Measurements from ENCODE around the gene DLGAP4. TPM values are rescaled to one million over a fixed set of nuclear protein-coding genes. Genes with fewer than 3 reads are reported as not detected.

Gene DLGAP4
- polyA plus RNA-seq, 1 donor (not counting 4 experiments of a cell fraction or from before 2014, with no cell fraction given), result 9.6 TPM

DNA sequence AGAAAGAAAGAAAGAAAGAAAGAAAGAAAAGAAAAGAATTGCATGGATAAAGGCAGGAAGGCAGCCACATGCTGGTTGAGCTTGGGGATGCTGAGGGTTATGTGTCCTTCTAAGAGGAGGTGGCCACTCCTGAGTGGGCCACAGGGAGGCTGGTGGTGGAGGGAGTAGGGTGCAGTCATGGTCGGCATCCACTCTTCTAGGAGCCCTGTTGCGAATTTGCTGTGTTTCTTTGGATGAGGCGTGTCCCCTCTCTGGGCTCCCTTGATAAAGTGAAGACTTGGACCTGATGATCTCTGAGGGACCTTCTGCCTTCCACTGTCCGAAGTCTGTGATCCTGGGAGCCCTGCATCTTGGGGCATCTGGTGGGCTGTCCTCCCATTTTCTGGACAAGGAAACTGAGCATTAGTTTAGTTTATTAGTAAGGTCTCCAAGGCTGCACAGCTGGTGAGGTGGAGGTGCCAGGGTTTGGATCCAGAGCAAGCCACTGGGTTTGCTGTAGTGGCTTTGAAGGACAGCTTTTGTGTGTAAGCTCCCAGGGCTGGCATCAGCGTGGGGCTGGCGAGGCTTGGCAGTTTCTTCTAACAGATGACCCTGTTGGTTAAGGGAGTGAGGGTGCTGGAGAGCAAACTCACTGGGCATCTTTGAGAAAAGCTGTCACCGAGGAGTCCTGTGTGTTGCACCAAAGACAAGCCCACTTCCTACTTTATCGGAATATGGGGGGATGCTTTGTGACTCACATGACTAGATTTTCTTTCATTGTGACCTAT, 4.3 kb downstream of the DLGAP4 start:
- Histone ChIP-seq H3K4me1 (ENCODE audit: control insufficient read depth, extremely low read depth, insufficient read depth, low read length) (no peaks in the 10 kb centered on the region), H4K20me1 (ENCODE audit: control insufficient read depth, extremely low read depth, insufficient read depth, low read length) (no peaks in the 10 kb centered on the region), H3K79me2 (ENCODE audit: control insufficient read depth, insufficient read depth, low read length) (no peaks in the 10 kb centered on the region), H3K9me3 (ENCODE audit: control insufficient read depth, low read depth, low read length) (no peaks in the 10 kb centered on the region), H3K9ac (ENCODE audit: control insufficient read depth, extremely low read depth, insufficient read depth, low read length) (no peak overlapping the region), H3K27me3 (ENCODE audit: control insufficient read depth, extremely low read depth, insufficient read depth, low read length) (peaks cover 67% of the 10 kb centered on the region), H2AFZ (ENCODE audit: control insufficient read depth, low read length) (no peak overlapping the region), H3K4me2 (ENCODE audit: control insufficient read depth, extremely low read depth, insufficient read depth, low read depth, low read length) (no peak overlapping the region), H3K4me3 (ENCODE audit: control insufficient read depth in 2 of 3, extremely low read depth in 1 of 3, insufficient read depth in 2 of 3, low read depth in 1 of 3, low read length in 3 of 3) (no peak overlapping the region), H3K36me3 (ENCODE audit: control insufficient read depth in 2 of 2, extremely low read depth in 1 of 2, insufficient read depth in 2 of 2, low read length in 2 of 2) (no peaks in the 10 kb centered on the region), H3K27ac (ENCODE audit: control insufficient read depth, insufficient read depth, low read length) (no peak overlapping the region), H3K9me1 (ENCODE audit: control insufficient read depth, extremely low read depth, insufficient read depth, low read length) (no peaks in the 10 kb centered on the region)
- no peak for TF ChIP-seq EZH2 (IDR thresholded peaks at IDR 0.05; ENCODE audit: low read length)
- TF ChIP-seq CTCF (optimal IDR thresholded peaks at IDR 0.05 in 1 of 3, IDR thresholded peaks at IDR 0.05 in 1 of 3, conservative IDR thresholded peaks at IDR 0.05 in 1 of 3; ENCODE audit: extremely low read depth in 1 of 3, insufficient read depth in 2 of 3, low read length in 3 of 3), result no peak
- dilution Hi-C loops (cut with MboI; ENCODE audit: extremely low pct_ligation_motif_present, low sequenced_read_pairs), result no loop called here
- DNase-seq (ENCODE audit: low read depth, low spot score) (no peak), FAIRE-seq (no peak)

DNA sequence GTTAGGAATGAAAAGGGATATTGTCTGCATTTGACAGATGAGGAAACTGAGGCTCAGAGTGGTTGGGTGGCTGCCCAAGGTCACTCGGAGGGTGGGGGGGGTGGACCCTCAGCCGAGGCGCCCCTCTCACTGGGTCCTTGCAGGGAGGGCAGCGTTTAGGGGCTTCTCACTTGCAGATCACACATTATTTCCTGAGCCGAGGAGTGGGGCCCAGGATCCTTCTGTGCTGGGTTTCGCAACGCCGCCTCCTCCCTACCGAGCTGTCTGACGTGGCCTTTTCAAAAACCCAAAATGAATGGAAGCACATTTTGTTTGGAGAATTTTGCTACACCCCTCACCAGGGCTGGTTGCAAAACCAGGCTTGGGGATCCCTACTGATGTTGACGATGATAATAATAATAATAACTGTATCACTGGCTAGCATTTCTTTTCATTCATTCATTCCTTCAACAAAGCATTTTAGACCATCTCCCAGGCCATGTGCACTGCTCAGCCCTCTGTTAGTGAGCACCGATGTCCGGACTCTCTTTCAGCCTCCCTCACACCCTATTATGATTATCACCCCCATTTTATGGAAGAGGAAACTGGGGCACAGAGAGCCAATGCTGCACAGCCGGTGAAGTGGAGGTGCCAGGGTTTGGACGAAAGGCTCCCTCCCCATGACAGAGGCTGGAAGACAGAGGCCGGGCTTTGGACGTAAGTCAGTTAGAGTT, 5.2 kb downstream of the DLGAP4 start:
- DNase-seq (ENCODE audit: low read depth, low spot score), result no peak
- Histone ChIP-seq H4K20me1 (ENCODE audit: control insufficient read depth, extremely low read depth, insufficient read depth, low read length) (no peaks in the 10 kb centered on the region), H3K9me1 (ENCODE audit: control insufficient read depth, extremely low read depth, insufficient read depth, low read length) (no peaks in the 10 kb centered on the region), H3K27me3 (ENCODE audit: control insufficient read depth, extremely low read depth, insufficient read depth, low read length) (peaks cover 61% of the 10 kb centered on the region), H3K4me3 (ENCODE audit: control insufficient read depth in 2 of 3, extremely low read depth in 1 of 3, insufficient read depth in 2 of 3, low read depth in 1 of 3, low read length in 3 of 3) (no peak overlapping the region), H2AFZ (ENCODE audit: control insufficient read depth, low read length) (no peak overlapping the region), H3K36me3 (ENCODE audit: control insufficient read depth in 2 of 2, extremely low read depth in 1 of 2, insufficient read depth in 2 of 2, low read length in 2 of 2) (no peaks in the 10 kb centered on the region), H3K9ac (ENCODE audit: control insufficient read depth, extremely low read depth, insufficient read depth, low read length) (no peak overlapping the region), H3K79me2 (ENCODE audit: control insufficient read depth, insufficient read depth, low read length) (no peaks in the 10 kb centered on the region), H3K9me3 (ENCODE audit: control insufficient read depth, low read depth, low read length) (no peaks in the 10 kb centered on the region), H3K4me2 (ENCODE audit: control insufficient read depth, extremely low read depth, insufficient read depth, low read depth, low read length) (no peak overlapping the region), H3K4me1 (ENCODE audit: control insufficient read depth, extremely low read depth, insufficient read depth, low read length) (no peaks in the 10 kb centered on the region), H3K27ac (ENCODE audit: control insufficient read depth, insufficient read depth, low read length) (no peak overlapping the region)
- dilution Hi-C loops (cut with MboI; ENCODE audit: extremely low pct_ligation_motif_present, low sequenced_read_pairs), result no loop called here
- FAIRE-seq, result no peak
- TF ChIP-seq CTCF (optimal IDR thresholded peaks at IDR 0.05 in 1 of 3, IDR thresholded peaks at IDR 0.05 in 1 of 3, conservative IDR thresholded peaks at IDR 0.05 in 1 of 3; ENCODE audit: extremely low read depth in 1 of 3, insufficient read depth in 2 of 3, low read length in 3 of 3), result no peak
- TF ChIP-seq EZH2 (IDR thresholded peaks at IDR 0.05; ENCODE audit: low read length), result no peak
